ENCODE data around the gene ALDH4A1.
"Not testable (repeated sequence)": the region's sequence is repeated elsewhere in the genome, so short reads cannot be mapped to it uniquely, and the experiment has no call there.

The ALDH4A1 gene

GRCh38 chr1:18876210-18876609, 26.1 kb downstream of the ALDH4A1 start:
- Mint-ChIP-seq H3K36me3 (ENCODE audit: low read depth) (peaks cover 67% of the 10 kb centered on the region), H3K27ac (no peak overlapping the region), H3K4me3 (no peak overlapping the region), H3K27me3 (no peaks in the 10 kb centered on the region), H3K4me1 (ENCODE audit: low read depth) (peaks cover 6% of the 10 kb centered on the region), H3K9me3 (no peaks in the 10 kb centered on the region)
- intact Hi-C loops (cut with micrococcal nuclease): no loop called here

- no peaks in the 10 kb centered on the region for H3K27me3 Mint-ChIP-seq
- H3K36me3 Mint-ChIP-seq (ENCODE audit: low read depth): peaks cover 65% of the 10 kb centered on the region
- H3K27ac Mint-ChIP-seq: no peak overlapping the region
- intact Hi-C loops (cut with micrococcal nuclease): no loop called here
- no peak overlapping the region for H3K4me3 Mint-ChIP-seq
- H3K9me3 Mint-ChIP-seq: no peaks in the 10 kb centered on the region
- peaks cover 7% of the 10 kb centered on the region for H3K4me1 Mint-ChIP-seq (ENCODE audit: low read depth)
Measured at GRCh38 chr1:18875796-18876128, 26.6 kb downstream of the ALDH4A1 start.

- intact Hi-C loops (cut with micrococcal nuclease): no loop called here
- Mint-ChIP-seq H3K4me1 (ENCODE audit: low read depth) (peaks cover 7% of the 10 kb centered on the region), H3K27me3 (no peaks in the 10 kb centered on the region), H3K9me3 (no peaks in the 10 kb centered on the region), H3K27ac (no peak overlapping the region), H3K4me3 (no peak overlapping the region), H3K36me3 (ENCODE audit: low read depth) (peaks cover 64% of the 10 kb centered on the region)
Measured at GRCh38 chr1:18875107-18875795, 27.1 kb downstream of the ALDH4A1 start.

- no peak overlapping the region for H3K4me3 Mint-ChIP-seq
- H3K36me3 Mint-ChIP-seq (ENCODE audit: low read depth): peaks cover 64% of the 10 kb centered on the region
- H3K27ac Mint-ChIP-seq: no peak overlapping the region
- H3K9me3 Mint-ChIP-seq: no peaks in the 10 kb centered on the region
- intact Hi-C loops (cut with micrococcal nuclease): no loop called here
- H3K4me1 Mint-ChIP-seq (ENCODE audit: low read depth): peaks cover 7% of the 10 kb centered on the region
- no peaks in the 10 kb centered on the region for H3K27me3 Mint-ChIP-seq
Measured at GRCh38 chr1:18874600-18874999, 27.8 kb downstream of the ALDH4A1 start.

- H3K4me3 Mint-ChIP-seq: no peak overlapping the region
- H3K4me1 Mint-ChIP-seq (ENCODE audit: low read depth): peaks cover 7% of the 10 kb centered on the region
- H3K36me3 Mint-ChIP-seq (ENCODE audit: low read depth): peaks cover 61% of the 10 kb centered on the region
- intact Hi-C loops (cut with micrococcal nuclease): no loop called here
- H3K27me3 Mint-ChIP-seq: no peaks in the 10 kb centered on the region
- H3K27ac Mint-ChIP-seq: no peak overlapping the region
- H3K9me3 Mint-ChIP-seq: no peaks in the 10 kb centered on the region
Measured at GRCh38 chr1:18874036-18874435, 28.3 kb downstream of the ALDH4A1 start.

GRCh38 chr1:18872071-18872611, 30.2 kb downstream of the ALDH4A1 start:
- H3K36me3 Mint-ChIP-seq (ENCODE audit: low read depth): peaks cover 42% of the 10 kb centered on the region

GRCh38 chr1:18871401-18872070, 30.8 kb downstream of the ALDH4A1 start:
- intact Hi-C loops (cut with micrococcal nuclease): no loop called here
- Mint-ChIP-seq H3K4me3 (no peak overlapping the region), H3K4me1 (ENCODE audit: low read depth) (peaks cover 7% of the 10 kb centered on the region), H3K27me3 (peaks cover 3% of the 10 kb centered on the region), H3K9me3 (no peaks in the 10 kb centered on the region), H3K36me3 (ENCODE audit: low read depth) (peaks cover 40% of the 10 kb centered on the region), H3K27ac (no peak overlapping the region)

More at GRCh38 chr1:18872071-18872611, 30.2 kb downstream of the ALDH4A1 start:
- Mint-ChIP-seq H3K4me3 (no peak overlapping the region), H3K27me3 (peaks cover 3% of the 10 kb centered on the region), H3K9me3 (no peaks in the 10 kb centered on the region), H3K4me1 (ENCODE audit: low read depth) (peaks cover 7% of the 10 kb centered on the region), H3K27ac (no peak overlapping the region)
- intact Hi-C loops (cut with micrococcal nuclease): no loop called here

GRCh38 chr1:18870957-18871356, 31.4 kb downstream of the ALDH4A1 start:
- Mint-ChIP-seq H3K4me1 (ENCODE audit: low read depth) (peaks cover 7% of the 10 kb centered on the region), H3K9me3 (no peaks in the 10 kb centered on the region), H3K4me3 (no peak overlapping the region), H3K27ac (no peak overlapping the region), H3K27me3 (peaks cover 3% of the 10 kb centered on the region), H3K36me3 (ENCODE audit: low read depth) (peaks cover 35% of the 10 kb centered on the region)
- intact Hi-C loops (cut with micrococcal nuclease): no loop called here

GRCh38 chr1:18870595-18870865, 31.8 kb downstream of the ALDH4A1 start:
- H3K36me3 Mint-ChIP-seq (ENCODE audit: low read depth): peaks cover 32% of the 10 kb centered on the region
- H3K4me3 Mint-ChIP-seq; H3K27ac Mint-ChIP-seq; H3K9me3 Mint-ChIP-seq; H3K4me1 Mint-ChIP-seq (ENCODE audit: low read depth); H3K27me3 Mint-ChIP-seq; intact Hi-C loops (cut with micrococcal nuclease): not testable (repeated sequence)

- Mint-ChIP-seq H3K36me3 (ENCODE audit: low read depth) (peaks cover 30% of the 10 kb centered on the region), H3K9me3 (no peaks in the 10 kb centered on the region), H3K27ac (no peak overlapping the region), H3K27me3 (peaks cover 8% of the 10 kb centered on the region), H3K4me3 (no peak overlapping the region), H3K4me1 (ENCODE audit: low read depth) (peaks cover 7% of the 10 kb centered on the region)
- intact Hi-C loops (cut with micrococcal nuclease): no loop called here
Measured at GRCh38 chr1:18869847-18870594, 32.3 kb downstream of the ALDH4A1 start.

- Mint-ChIP-seq H3K27me3 (peaks cover 10% of the 10 kb centered on the region), H3K27ac (no peak overlapping the region), H3K4me3 (no peak overlapping the region), H3K9me3 (no peaks in the 10 kb centered on the region), H3K4me1 (ENCODE audit: low read depth) (peaks cover 7% of the 10 kb centered on the region), H3K36me3 (ENCODE audit: low read depth) (peaks cover 21% of the 10 kb centered on the region)
- intact Hi-C loops (cut with micrococcal nuclease): no loop called here
Measured at GRCh38 chr1:18868801-18869424, 33.4 kb downstream of the ALDH4A1 start.

GRCh38 chr1:18868354-18868753, 34.0 kb downstream of the ALDH4A1 start:
- Mint-ChIP-seq H3K9me3 (no peaks in the 10 kb centered on the region), H3K27me3 (peaks cover 10% of the 10 kb centered on the region), H3K36me3 (ENCODE audit: low read depth) (peaks cover 21% of the 10 kb centered on the region), H3K27ac (no peak overlapping the region), H3K4me3 (no peak overlapping the region), H3K4me1 (ENCODE audit: low read depth) (peaks cover 7% of the 10 kb centered on the region)
- intact Hi-C loops (cut with micrococcal nuclease): no loop called here

GRCh38 chr1:18866846-18867245, 35.5 kb downstream of the ALDH4A1 start:
- intact Hi-C loops (cut with micrococcal nuclease): no loop called here
- Mint-ChIP-seq H3K4me1 (ENCODE audit: low read depth) (peaks cover 7% of the 10 kb centered on the region), H3K36me3 (ENCODE audit: low read depth) (peaks cover 9% of the 10 kb centered on the region), H3K4me3 (no peak overlapping the region), H3K27me3 (peaks cover 13% of the 10 kb centered on the region), H3K9me3 (no peaks in the 10 kb centered on the region), H3K27ac (no peak overlapping the region)

- Mint-ChIP-seq H3K36me3 (ENCODE audit: low read depth) (peaks cover 3% of the 10 kb centered on the region), H3K4me3 (no peak overlapping the region), H3K27me3 (peaks cover 14% of the 10 kb centered on the region), H3K9me3 (no peaks in the 10 kb centered on the region), H3K27ac (no peak overlapping the region), H3K4me1 (ENCODE audit: low read depth) (peaks cover 1% of the 10 kb centered on the region)
- intact Hi-C loops (cut with micrococcal nuclease): no loop called here
Measured at GRCh38 chr1:18866314-18866713, 36.0 kb downstream of the ALDH4A1 start.
